Activated CD4-positive, alpha-beta memory T cell treated with anti-CD3 and anti-CD28 coated beads, Interleukin-2, amount 10 ng/mL, durations not matched to agents 7 days and 5 days (primary cell): ENCODE data around the gene DEPDC5. TPM values are rescaled to one million over a fixed set of nuclear protein-coding genes. Genes with fewer than 3 reads are reported as not detected.
"Not testable (repeated sequence)": the region's sequence is repeated elsewhere in the genome, so short reads cannot be mapped to it uniquely, and the experiment has no call there.

ENCODE experiments used
- CTCF ChIA-PET: fragments of 350-600 bp; sonication (Branson Sonifier 250); formaldehyde crosslinking; loops from one replicate; lab custom pipeline; 2021; ENCODE audit warnings: antibody characterized with exemption, inconsistent platforms; lab: Charles Lee
- POLR2A ChIA-PET: fragments of 350-600 bp; sonication (Branson Sonifier 250); formaldehyde crosslinking; loops from one replicate; lab custom pipeline; 2021; ENCODE audit warnings: antibody characterized with exemption; lab: Charles Lee
- DNase-seq: peaks from one replicate; pipeline ENCODE4 v3.0.0-alpha.2; 2020
- H3K27ac Mint-ChIP-seq: one replicate; pipeline ENCODE4 v1.8.0; 2021; ENCODE audit warnings: mild to moderate bottlenecking, mixed read lengths
- H3K27me3 Mint-ChIP-seq: one replicate; pipeline ENCODE4 v1.8.0; 2021; ENCODE audit warnings: mixed read lengths
- H3K36me3 Mint-ChIP-seq: one replicate; pipeline ENCODE4 v1.8.0; 2021; ENCODE audit warnings: low read depth, mixed read lengths
- H3K4me1 Mint-ChIP-seq: one replicate; pipeline ENCODE4 v1.8.0; 2021; ENCODE audit warnings: mixed read lengths
- H3K4me3 Mint-ChIP-seq: one replicate; pipeline ENCODE4 v1.8.0; 2021; ENCODE audit warnings: mild to moderate bottlenecking, mixed read lengths
- H3K9me3 Mint-ChIP-seq: one replicate; pipeline ENCODE4 v1.8.0; 2021; ENCODE audit warnings: mixed read lengths
- total RNA-seq, 2 experiments: library from RNA; stranded (reverse); gene quantifications; one replicate each; pipeline ENCODE4 v1.2.3, GENCODE V29; 2021

Gene DEPDC5
- total RNA-seq, 2 experiments from 2014 or later: 32.8 to 33.7 TPM

GRCh38 chr22:31752096-31752847 lies 1.5 kb upstream of the DEPDC5 start:
- H3K4me1 Mint-ChIP-seq: peaks cover 66% of the 10 kb centered on the region
- H3K27ac Mint-ChIP-seq: peak overlapping the region; percentile 97
- H3K4me3 Mint-ChIP-seq: peak overlapping the region; percentile 92
- POLR2A ChIA-PET: interaction anchor here (0.7 to 2.7 kb wide), 8 partner anchors 8 to 722 kb away, joined by 3 to 30 read pairs (median 6); partner anchors contain the start of genes FBXO7, PISD and YWHAH
- DNase-seq: no peak
- no peaks in the 10 kb centered on the region for H3K9me3 Mint-ChIP-seq
- peaks cover 14% of the 10 kb centered on the region for H3K36me3 Mint-ChIP-seq
- CTCF ChIA-PET: interaction anchor here (1.8 to 2.0 kb wide), 2 partner anchors 87 to 91 kb away, joined by 6 to 8 read pairs; partner anchors contain the start of gene PISD
- H3K27me3 Mint-ChIP-seq: no peaks in the 10 kb centered on the region

DNA sequence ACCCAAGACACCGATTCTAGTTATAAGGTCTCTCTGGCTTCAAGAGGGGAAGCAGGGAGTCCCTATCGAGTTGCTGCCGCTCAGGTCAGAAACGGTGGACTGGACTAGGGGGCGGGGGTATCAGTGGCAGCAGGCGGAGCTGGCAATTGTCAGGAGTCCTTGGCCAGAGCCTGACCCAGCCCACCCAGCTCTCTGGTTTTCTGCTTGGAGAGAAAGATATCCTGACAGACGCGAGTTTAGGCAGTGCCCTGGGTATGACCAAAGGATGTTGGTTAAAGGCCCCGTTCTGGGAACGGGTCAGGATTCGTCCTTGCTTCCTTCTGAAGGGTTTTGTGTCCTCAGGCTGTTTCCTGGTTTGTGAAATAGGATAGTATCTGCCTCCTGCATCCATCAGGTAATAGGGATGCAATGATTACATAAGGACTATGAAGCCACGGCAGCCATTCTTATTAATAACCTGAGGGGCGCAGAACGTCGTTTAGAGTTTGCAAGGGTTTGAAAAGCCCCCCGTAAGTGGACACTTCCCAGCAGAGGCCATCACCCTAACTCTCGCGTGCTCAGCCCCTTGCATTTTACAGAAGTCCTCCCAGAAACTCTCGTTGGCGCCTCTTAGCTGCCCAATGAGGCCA lies 700 bp upstream of the DEPDC5 start:
- Mint-ChIP-seq H3K9me3 (no peaks in the 10 kb centered on the region), H3K4me1 (peaks cover 57% of the 10 kb centered on the region), H3K27ac (peak overlapping the region; percentile 97), H3K4me3 (peak overlapping the region; percentile 92), H3K36me3 (peaks cover 7% of the 10 kb centered on the region), H3K27me3 (no peaks in the 10 kb centered on the region)
- ChIA-PET CTCF (interaction anchor here (0.7 to 2.0 kb wide), 5 partner anchors 15 to 234 kb away, joined by 3 to 8 read pairs (median 6); partner anchors contain the start of gene PISD), POLR2A (interaction anchor here (0.8 to 2.7 kb wide), 16 partner anchors 7 to 722 kb away, joined by 3 to 30 read pairs (median 5); partner anchors contain the start of genes FBXO7, PATZ1, PISD and YWHAH)
- no peak for DNase-seq

GRCh38 chr22:31754813-31755212 lies 994 bp downstream of the DEPDC5 start:
- ChIA-PET POLR2A (interaction anchor here (2.6 kb wide), 1 partner anchor 93 kb away, joined by 30 read pairs; the partner anchor contains the start of gene PISD), CTCF (no interaction called here)
- peak overlapping the region; percentile 97 for H3K27ac Mint-ChIP-seq
- H3K9me3 Mint-ChIP-seq: no peaks in the 10 kb centered on the region
- H3K27me3 Mint-ChIP-seq: no peaks in the 10 kb centered on the region
- H3K36me3 Mint-ChIP-seq: peaks cover 6% of the 10 kb centered on the region
- no peak for DNase-seq
- H3K4me1 Mint-ChIP-seq: peaks cover 45% of the 10 kb centered on the region
- peak overlapping the region; percentile 92 for H3K4me3 Mint-ChIP-seq

GRCh38 chr22:31757265-31757664 lies 3.4 kb downstream of the DEPDC5 start:
- DNase-seq: no peak
- Mint-ChIP-seq H3K4me1 (peaks cover 34% of the 10 kb centered on the region), H3K36me3 (peaks cover 20% of the 10 kb centered on the region), H3K27ac (no peak overlapping the region), H3K4me3 (no peak overlapping the region), H3K27me3 (no peaks in the 10 kb centered on the region), H3K9me3 (no peaks in the 10 kb centered on the region)
- ChIA-PET CTCF (interaction anchor here (1.8 kb wide), 1 partner anchor 95 kb away, joined by 5 read pairs; the partner anchor contains the start of gene PISD), POLR2A (no interaction called here)

DNA sequence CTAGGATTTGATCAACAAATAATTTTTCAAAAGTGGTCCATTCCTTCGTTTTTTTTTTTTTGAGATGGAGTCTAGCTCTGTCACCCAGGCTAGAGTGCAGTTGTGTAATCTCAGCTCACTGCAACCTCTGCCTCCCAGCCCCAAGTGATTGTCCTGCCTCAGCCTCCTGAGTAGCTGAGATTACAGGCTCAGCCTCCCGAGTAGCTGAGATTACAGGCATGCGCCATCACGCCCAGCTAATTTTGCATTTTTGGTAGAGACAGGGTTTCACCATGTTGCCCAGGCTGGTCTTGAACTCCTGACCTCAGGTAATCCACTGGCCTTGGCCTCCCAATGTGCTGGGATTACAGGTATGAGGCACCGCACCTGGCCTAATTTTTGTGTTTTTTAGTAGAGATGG lies 5.0 kb downstream of the DEPDC5 start:
- H3K4me3 Mint-ChIP-seq, DNase-seq, H3K9me3 Mint-ChIP-seq, H3K27me3 Mint-ChIP-seq, H3K27ac Mint-ChIP-seq, POLR2A ChIA-PET: not testable (repeated sequence)
- CTCF ChIA-PET: interaction anchor here (1.0 to 1.8 kb wide), 2 partner anchors 96 to 212 kb away, joined by 4 to 5 read pairs; partner anchors contain the start of gene PISD
- H3K36me3 Mint-ChIP-seq: peaks cover 22% of the 10 kb centered on the region
- peaks cover 22% of the 10 kb centered on the region for H3K4me1 Mint-ChIP-seq

DNA sequence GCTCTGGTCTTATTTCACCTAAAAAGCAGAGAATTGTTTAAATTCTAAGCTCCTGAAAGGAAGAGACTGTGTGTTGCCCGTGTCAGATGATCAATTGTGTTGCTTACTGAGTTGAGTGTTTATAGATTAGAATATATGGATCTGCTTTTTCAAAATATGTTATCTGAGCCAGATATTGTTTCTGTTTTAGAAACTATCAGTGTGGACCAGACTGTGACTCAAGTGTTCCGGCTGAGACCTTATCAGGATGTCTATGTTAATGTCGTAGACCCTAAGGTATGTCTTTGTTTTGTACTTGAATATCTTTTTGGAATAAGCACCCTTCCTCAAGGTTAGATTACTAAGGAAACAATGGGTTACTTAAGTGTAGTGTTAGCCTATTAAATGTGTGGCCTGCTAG lies 11.0 kb downstream of the DEPDC5 start:
- Mint-ChIP-seq H3K9me3 (no peaks in the 10 kb centered on the region), H3K27ac (no peak overlapping the region), H3K4me3 (no peak overlapping the region), H3K4me1 (peaks cover 3% of the 10 kb centered on the region), H3K36me3 (peaks cover 52% of the 10 kb centered on the region), H3K27me3 (no peaks in the 10 kb centered on the region)
- ChIA-PET POLR2A (interaction anchor here (1.8 kb wide), 1 partner anchor 11 kb away, joined by 5 read pairs; the partner anchor contains the start of gene DEPDC5), CTCF (no interaction called here)
- no peak for DNase-seq

DNA sequence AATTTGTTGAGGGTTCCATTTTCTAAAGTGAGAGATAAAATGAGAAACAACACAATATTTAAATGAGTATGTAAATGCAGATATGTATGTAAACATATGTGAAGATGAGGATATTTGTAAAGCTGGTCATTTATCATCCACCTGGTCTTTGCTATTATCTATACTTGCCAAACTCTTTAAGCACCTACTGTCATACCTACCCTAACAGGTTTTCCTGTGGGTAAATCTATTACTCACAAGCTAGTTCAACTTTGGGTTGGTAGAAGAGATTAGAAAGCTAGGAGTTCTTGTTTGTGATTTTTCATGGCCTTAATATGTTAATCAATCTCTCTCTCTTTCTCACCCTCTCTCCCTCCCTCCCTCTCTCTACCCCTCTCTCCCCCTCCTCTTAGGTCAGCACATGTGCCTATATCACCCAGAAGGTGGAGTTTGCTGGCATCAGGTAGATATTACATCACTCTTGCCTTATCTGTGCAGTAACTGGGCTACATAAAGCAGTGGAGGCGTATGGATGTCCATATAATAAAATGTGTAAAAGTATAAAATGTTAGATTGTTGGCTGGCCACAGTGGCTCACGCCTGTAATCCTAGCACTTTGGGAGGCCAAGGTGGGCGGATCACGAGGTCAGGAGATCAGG lies 14.7 kb downstream of the DEPDC5 start:
- no peak overlapping the region for H3K27ac Mint-ChIP-seq
- H3K36me3 Mint-ChIP-seq: peaks cover 43% of the 10 kb centered on the region

DNA sequence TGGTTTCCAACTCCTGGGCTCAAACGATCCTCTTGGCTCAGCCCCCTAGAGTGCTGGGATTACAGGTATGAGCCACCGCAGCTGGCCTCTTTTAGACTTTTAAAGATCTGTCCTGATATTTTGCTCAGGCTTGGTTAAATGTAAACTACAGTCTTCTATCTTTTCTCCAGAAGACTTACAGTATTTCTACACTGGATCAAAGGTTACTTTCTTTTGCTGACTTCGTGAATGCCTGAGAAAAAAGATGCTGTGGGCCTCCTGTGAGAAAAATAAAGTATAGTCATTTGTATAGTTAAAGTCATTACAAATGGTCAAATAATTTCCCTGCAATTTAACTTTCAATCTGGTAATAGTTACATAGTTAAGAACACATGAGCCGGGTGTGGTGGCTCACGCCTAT lies 19.6 kb downstream of the DEPDC5 start:
- peaks cover 3% of the 10 kb centered on the region for H3K4me1 Mint-ChIP-seq
- DNase-seq: no peak
- no peak overlapping the region for H3K27ac Mint-ChIP-seq
- no peaks in the 10 kb centered on the region for H3K27me3 Mint-ChIP-seq
- no peak overlapping the region for H3K4me3 Mint-ChIP-seq
- ChIA-PET CTCF (no interaction called here), POLR2A (interaction anchor here (1.3 kb wide), 1 partner anchor 252 kb away, joined by 3 read pairs; no protein-coding TSS in a partner anchor)
- H3K36me3 Mint-ChIP-seq: peaks cover 25% of the 10 kb centered on the region
- H3K9me3 Mint-ChIP-seq: no peaks in the 10 kb centered on the region

More for the DNA sequence above, 14.7 kb downstream of the DEPDC5 start:
- DNase-seq: no peak
- Mint-ChIP-seq H3K27me3 (no peaks in the 10 kb centered on the region), H3K4me3 (no peak overlapping the region), H3K9me3 (no peaks in the 10 kb centered on the region), H3K4me1 (peaks cover 3% of the 10 kb centered on the region)
- ChIA-PET POLR2A (no interaction called here), CTCF (interaction anchor here (1.2 to 1.3 kb wide), 2 partner anchors 15 to 103 kb away, joined by 3 to 5 read pairs; partner anchors contain the start of gene DEPDC5)

DNA sequence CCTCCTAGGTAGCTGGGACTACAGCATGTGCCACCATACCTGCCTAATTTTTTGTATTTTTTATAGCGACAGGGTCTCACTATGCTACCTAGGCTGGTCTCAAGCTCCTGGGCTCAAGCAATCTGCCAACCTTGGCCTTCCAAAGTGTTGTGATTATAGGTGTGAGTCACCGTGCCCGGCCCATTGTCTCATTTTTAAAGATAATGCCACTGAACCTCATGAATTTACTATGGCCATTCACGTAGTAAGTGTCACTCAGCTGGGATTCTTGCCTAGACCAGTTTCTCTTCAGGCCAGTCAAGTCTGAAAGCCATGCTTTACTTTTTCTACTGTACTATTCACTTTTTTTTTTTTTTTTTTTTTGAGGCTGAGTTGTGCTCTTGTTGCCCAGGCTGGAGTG lies 22.4 kb downstream of the DEPDC5 start:
- ChIA-PET POLR2A (no interaction called here), CTCF (no interaction called here)
- Mint-ChIP-seq H3K4me1 (no peaks in the 10 kb centered on the region), H3K9me3 (no peaks in the 10 kb centered on the region), H3K27me3 (no peaks in the 10 kb centered on the region), H3K27ac (no peak overlapping the region), H3K36me3 (peaks cover 38% of the 10 kb centered on the region), H3K4me3 (no peak overlapping the region)
- DNase-seq: no peak

GRCh38 chr22:31789803-31790202 lies 36.0 kb downstream of the DEPDC5 start:
- POLR2A ChIA-PET: no interaction called here
- Mint-ChIP-seq H3K4me3 (no peak overlapping the region), H3K4me1 (peaks cover 5% of the 10 kb centered on the region), H3K36me3 (peaks cover 31% of the 10 kb centered on the region), H3K27me3 (no peaks in the 10 kb centered on the region), H3K27ac (no peak overlapping the region), H3K9me3 (no peaks in the 10 kb centered on the region)
- CTCF ChIA-PET: no interaction called here
- no peak for DNase-seq

DNA sequence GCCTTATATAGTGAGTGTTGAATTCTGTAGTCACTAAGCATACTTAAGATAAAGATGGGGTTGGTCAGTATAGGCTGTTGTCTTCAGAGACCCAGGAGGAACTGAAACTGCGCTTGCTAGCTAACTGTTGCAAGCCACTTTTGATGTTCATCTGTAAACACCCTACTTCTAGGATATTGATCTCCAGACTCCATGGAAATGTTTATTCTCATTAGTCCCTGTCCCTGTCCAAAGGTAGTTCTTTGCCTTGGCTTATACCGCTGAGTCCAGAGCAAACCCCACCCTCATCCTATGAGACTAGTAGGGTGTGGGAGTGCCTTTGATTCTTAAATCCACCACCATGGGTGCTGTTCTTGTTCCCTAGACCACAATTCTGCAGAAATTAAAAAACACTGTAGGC lies 36.4 kb downstream of the DEPDC5 start:
- no peak overlapping the region for H3K27ac Mint-ChIP-seq
- POLR2A ChIA-PET: no interaction called here
- H3K27me3 Mint-ChIP-seq: no peaks in the 10 kb centered on the region
- CTCF ChIA-PET: no interaction called here
- H3K4me3 Mint-ChIP-seq: no peak overlapping the region
- no peak for DNase-seq
- H3K9me3 Mint-ChIP-seq: no peaks in the 10 kb centered on the region
- peaks cover 27% of the 10 kb centered on the region for H3K36me3 Mint-ChIP-seq
- peaks cover 5% of the 10 kb centered on the region for H3K4me1 Mint-ChIP-seq

GRCh38 chr22:31799358-31799757 lies 45.5 kb downstream of the DEPDC5 start:
- H3K27ac Mint-ChIP-seq, H3K4me3 Mint-ChIP-seq, H3K9me3 Mint-ChIP-seq, DNase-seq, H3K27me3 Mint-ChIP-seq, H3K4me1 Mint-ChIP-seq, POLR2A ChIA-PET, CTCF ChIA-PET: not testable (repeated sequence)
- peaks cover 41% of the 10 kb centered on the region for H3K36me3 Mint-ChIP-seq
